OCI-LY7 (cell line): Measurements from ENCODE around the gene RYK. TPM values are rescaled to one million over a fixed set of nuclear protein-coding genes. Genes with fewer than 3 reads are reported as not detected.

Experiments used
- BruUV-seq: library from RNA; stranded (reverse); fragments of 400-500 nt; replicated peaks from 2 replicates; lab custom pipeline; 2021; lab: Mats Ljungman, UMichigan
- CTCF ChIA-PET: fragments of 300-600 bp; sonication (Branson Sonifier 250); formaldehyde crosslinking; loops from one replicate; lab custom pipeline; 2022; ENCODE audit warnings: antibody characterized with exemption; ENCODE audit not compliant: unreplicated experiment; lab: Charles Lee
- POLR2A ChIA-PET: fragments of 300-600 bp; sonication (Branson Sonifier 250); formaldehyde crosslinking; loops from one replicate; lab custom pipeline; 2022; ENCODE audit warnings: antibody characterized with exemption; lab: Charles Lee
- DNase-seq: peaks from one replicate; pipeline ENCODE4 v3.0.0-alpha.2; 2015; ENCODE audit warnings: low spot score
- H2AFZ ChIP-seq: fragments of 200-600 bp; sonication (generic), shearing (Covaris generic); 2 replicates; pipeline ENCODE4 v1.6.1; 2014; ENCODE audit warnings: mild to moderate bottlenecking, antibody characterized with exemption, low read length, moderate library complexity
- H3K27ac ChIP-seq: fragments of 200-600 bp; sonication (generic); 2 replicates; pipeline ENCODE4 v1.5.1; 2014; ENCODE audit warnings: mixed run types, low read depth, mild to moderate bottlenecking, moderate library complexity, low read length, inconsistent platforms; ENCODE audit not compliant: poor library complexity, severe bottlenecking
- H3K36me3 ChIP-seq: fragments of 200-600 bp; sonication (generic); 2 replicates; pipeline ENCODE4 v1.6.1; 2014; ENCODE audit warnings: mild to moderate bottlenecking, antibody characterized with exemption, low read length, moderate library complexity, mixed read lengths; ENCODE audit not compliant: insufficient read depth
- H3K4me1 ChIP-seq: fragments of 200-600 bp; sonication (generic); 2 replicates; pipeline ENCODE4 v1.5.1; 2014; ENCODE audit warnings: mild to moderate bottlenecking, low read length; ENCODE audit not compliant: insufficient read depth, poor library complexity, severe bottlenecking
- H3K4me2 ChIP-seq: fragments of 200-600 bp; sonication (generic); 2 replicates; pipeline ENCODE4 v1.6.1; 2014; ENCODE audit warnings: mild to moderate bottlenecking, low read length
- H3K4me3 ChIP-seq: fragments of 200-600 bp; sonication (generic); 2 replicates; pipeline ENCODE4 v1.5.1; 2014; ENCODE audit warnings: mild to moderate bottlenecking, low read depth, low read length; ENCODE audit not compliant: poor library complexity, severe bottlenecking
- H3K79me2 ChIP-seq: fragments of 200-600 bp; sonication (generic); 2 replicates; pipeline ENCODE4 v1.6.1; 2016; ENCODE audit warnings: low read depth, mild to moderate bottlenecking, low read length, moderate library complexity, mixed read lengths; ENCODE audit not compliant: insufficient read depth
- H3K9me2 ChIP-seq: fragments of 200-600 bp; sonication (generic); 2 replicates; pipeline ENCODE4 v1.6.1; 2016; ENCODE audit warnings: mild to moderate bottlenecking, low read length, mixed read lengths; ENCODE audit not compliant: insufficient read depth
- H3K9me3 ChIP-seq: fragments of 200-600 bp; sonication (generic); 2 replicates; pipeline ENCODE4 v1.6.1; 2014; ENCODE audit warnings: mild to moderate bottlenecking, mixed run types, low read length, mixed read lengths
- H4K20me1 ChIP-seq: fragments of 200-600 bp; sonication (generic); 2 replicates; pipeline ENCODE4 v1.6.1; 2014; ENCODE audit warnings: mild to moderate bottlenecking, antibody characterized with exemption, low read length, moderate library complexity, mixed read lengths; ENCODE audit not compliant: insufficient read depth
- CTCF ChIP-seq: fragments of 200-600 bp; sonication (generic); conservative IDR thresholded peaks from 2 replicates; pipeline ENCODE4 v1.5.1; 2014; ENCODE audit warnings: mild to moderate bottlenecking, antibody characterized with exemption, low read length, moderate library complexity, mixed read lengths
- EZH2phosphoT487 ChIP-seq: fragments of 200-600 bp; sonication (generic); IDR thresholded peaks from 2 replicates; pipeline ENCODE4 v1.6.1; 2018; ENCODE audit warnings: low read depth, borderline replicate concordance, mild to moderate bottlenecking, mixed run types, antibody characterized with exemption, low read length, moderate library complexity, mixed read lengths
- intact Hi-C: fragments of 100-400 bp; cut with micrococcal nuclease; formaldehyde crosslinking; loops from one replicate; pipeline ENCODE4 v1.10.0; 2022; ENCODE audit not compliant: unreplicated experiment
- total RNA-seq, 2 experiments: library from RNA; depleted of rRNA in 1 of 2; stranded (reverse); fragments of >200 nt in 1 of 2; shearing (Covaris generic) in 1 of 2; gene quantifications; 2 replicates each; pipeline ENCODE4 v1.2.3, GENCODE V29; 2014 to 2022

RYK gene
- total RNA-seq, 2 experiments from 2014 or later = 24.8 to 25.5 TPM

- no peak for DNase-seq
- no peaks in the 10 kb centered on the region for H3K9me3 ChIP-seq
- no peaks in the 10 kb centered on the region for H3K4me1 ChIP-seq
- H2AFZ ChIP-seq = no peak overlapping the region
- H3K27ac ChIP-seq = no peak overlapping the region
- TF ChIP-seq EZH2phosphoT487 (no peak), CTCF (no peak)
- H3K4me3 ChIP-seq = no peak overlapping the region
- POLR2A ChIA-PET = no interaction called here
- intact Hi-C loops = no loop called here
- H4K20me1 ChIP-seq = no peaks in the 10 kb centered on the region
- no peaks in the 10 kb centered on the region for H3K9me2 ChIP-seq
- H3K36me3 ChIP-seq = no peaks in the 10 kb centered on the region
- no TSS peak for BruUV-seq
- H3K4me2 ChIP-seq = no peak overlapping the region
- H3K79me2 ChIP-seq = no peaks in the 10 kb centered on the region
- CTCF ChIA-PET = no interaction called here
These were observed 17.3 kb upstream of the RYK start for GRCh38 chr3:134267996-134268395.

- intact Hi-C loops = no loop called here
- Histone ChIP-seq H3K36me3 (no peaks in the 10 kb centered on the region), H3K4me3 (no peak overlapping the region), H3K27ac (no peak overlapping the region), H3K9me3 (no peaks in the 10 kb centered on the region), H3K4me1 (no peaks in the 10 kb centered on the region), H3K4me2 (no peak overlapping the region), H2AFZ (no peak overlapping the region), H3K79me2 (no peaks in the 10 kb centered on the region), H4K20me1 (no peaks in the 10 kb centered on the region), H3K9me2 (no peaks in the 10 kb centered on the region)
- ChIA-PET CTCF (no interaction called here), POLR2A (no interaction called here)
- TF ChIP-seq CTCF = no peak
- no TSS peak for BruUV-seq
- DNase-seq = no peak
These were observed 10.3 kb upstream of the RYK start for GRCh38 chr3:134260987-134261386.

GRCh38 chr3:134258761-134259347, 8.2 kb upstream of the RYK start:
- no peak overlapping the region for H2AFZ ChIP-seq
- CTCF ChIA-PET = no interaction called here
- BruUV-seq = no TSS peak

More at GRCh38 chr3:134258761-134259347, 8.2 kb upstream of the RYK start:
- Histone ChIP-seq H3K4me2 (no peak overlapping the region), H3K9me2 (no peaks in the 10 kb centered on the region), H3K4me3 (no peak overlapping the region), H3K36me3 (no peaks in the 10 kb centered on the region), H4K20me1 (no peaks in the 10 kb centered on the region), H3K27ac (no peak overlapping the region), H3K4me1 (no peaks in the 10 kb centered on the region), H3K79me2 (no peaks in the 10 kb centered on the region), H3K9me3 (no peaks in the 10 kb centered on the region)
- POLR2A ChIA-PET = no interaction called here
- intact Hi-C loops = no loop called here
- TF ChIP-seq EZH2phosphoT487 = no peak
- TF ChIP-seq CTCF = no peak
- DNase-seq = no peak
